ENCODE results near the gene UST.

DNA sequence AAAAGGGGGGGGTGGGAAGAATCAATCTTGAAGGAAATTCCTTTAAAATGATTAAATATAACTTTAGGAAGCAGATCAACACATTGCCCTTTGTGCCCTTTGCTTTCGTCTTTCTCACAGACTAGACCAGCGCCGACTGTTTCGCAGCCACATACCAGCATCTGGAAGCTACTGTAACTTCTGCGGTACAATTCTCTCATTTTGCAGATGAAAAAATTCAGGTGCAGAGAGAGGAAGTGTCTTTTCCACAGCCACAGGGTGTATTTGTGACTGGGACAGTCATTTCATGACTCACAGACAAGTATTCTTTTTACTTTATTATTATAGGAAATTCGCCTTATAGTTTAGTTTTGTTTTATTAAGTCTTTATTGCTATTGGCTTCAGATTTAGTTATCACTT is 84.2 kb downstream of the UST start:
- TF ChIP-seq CTCF (IDR thresholded peaks at IDR 0.05) (no peak), ZFX (IDR thresholded peaks at IDR 0.05; ENCODE audit: borderline replicate concordance) (no peak)
